ENCODE results near the gene MEIS2. TPM values are rescaled to one million over a fixed set of nuclear protein-coding genes. Genes with fewer than 3 reads are reported as not detected.

MEIS2 gene
- total RNA-seq, 2 experiments from 2014 or later = not detected

GRCh38 chr15:36880913-36881460 is 219.4 kb downstream of the MEIS2 start:
- ChIA-PET CTCF (no interaction called here), POLR2A (no interaction called here)
- no peak for DNase-seq
- H3K4me1 Mint-ChIP-seq (ENCODE audit: low read depth) = peaks cover 10% of the 10 kb centered on the region
- no peak overlapping the region for H3K27ac Mint-ChIP-seq
- H3K36me3 Mint-ChIP-seq = no peaks in the 10 kb centered on the region
- no peaks in the 10 kb centered on the region for H3K9me3 Mint-ChIP-seq
- peaks cover 79% of the 10 kb centered on the region for H3K27me3 Mint-ChIP-seq
- no peak overlapping the region for H3K4me3 Mint-ChIP-seq
- intact Hi-C loops (cut with micrococcal nuclease) = loop anchor here (5.0 kb wide), 1 partner anchor 1011 kb away; no protein-coding TSS in a partner anchor

DNA sequence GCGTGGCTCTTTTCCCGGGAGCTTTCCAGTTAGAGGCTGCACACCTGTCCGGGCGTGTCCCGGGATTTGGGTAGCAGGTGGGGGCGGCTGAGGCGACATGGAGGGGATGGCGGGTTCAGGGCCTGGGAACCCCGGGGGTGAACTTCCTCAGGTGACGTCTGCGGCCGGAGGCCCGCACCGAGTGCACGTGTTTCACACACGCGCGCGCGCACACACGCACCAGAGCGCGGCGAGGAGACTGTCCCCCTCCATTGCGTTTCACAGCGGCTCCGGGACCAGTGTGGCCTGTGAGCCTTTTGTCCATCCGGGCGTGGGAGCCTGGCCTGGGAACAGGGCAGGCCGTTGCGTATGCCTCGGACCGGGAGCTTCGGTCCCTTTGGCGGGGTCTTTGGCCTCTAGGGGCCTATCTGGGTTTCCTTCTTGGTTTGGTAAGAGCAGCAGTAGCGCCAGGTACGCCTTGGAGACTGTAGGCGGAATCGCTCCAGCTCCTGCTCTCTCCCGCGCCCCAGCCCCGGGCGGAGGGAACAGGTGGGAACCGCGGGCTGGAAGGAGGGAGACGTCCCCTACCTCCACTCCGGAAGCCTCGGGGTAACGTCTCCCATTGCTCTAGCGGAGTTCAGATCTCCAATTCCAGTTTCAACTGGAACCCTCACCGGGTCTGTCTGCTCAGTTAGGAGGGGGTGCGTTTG is 220.0 kb downstream of the MEIS2 start:
- intact Hi-C loops (cut with micrococcal nuclease) = loop anchor here (5.0 kb wide), 1 partner anchor 1012 kb away; no protein-coding TSS in a partner anchor
- DNase-seq = no peak
- no peak overlapping the region for H3K27ac Mint-ChIP-seq
- CTCF ChIA-PET = no interaction called here
- peaks cover 10% of the 10 kb centered on the region for H3K4me1 Mint-ChIP-seq (ENCODE audit: low read depth)
- H3K36me3 Mint-ChIP-seq = no peaks in the 10 kb centered on the region
- POLR2A ChIA-PET = no interaction called here
- H3K9me3 Mint-ChIP-seq = no peaks in the 10 kb centered on the region
- peaks cover 75% of the 10 kb centered on the region for H3K27me3 Mint-ChIP-seq
- no peak overlapping the region for H3K4me3 Mint-ChIP-seq

DNA sequence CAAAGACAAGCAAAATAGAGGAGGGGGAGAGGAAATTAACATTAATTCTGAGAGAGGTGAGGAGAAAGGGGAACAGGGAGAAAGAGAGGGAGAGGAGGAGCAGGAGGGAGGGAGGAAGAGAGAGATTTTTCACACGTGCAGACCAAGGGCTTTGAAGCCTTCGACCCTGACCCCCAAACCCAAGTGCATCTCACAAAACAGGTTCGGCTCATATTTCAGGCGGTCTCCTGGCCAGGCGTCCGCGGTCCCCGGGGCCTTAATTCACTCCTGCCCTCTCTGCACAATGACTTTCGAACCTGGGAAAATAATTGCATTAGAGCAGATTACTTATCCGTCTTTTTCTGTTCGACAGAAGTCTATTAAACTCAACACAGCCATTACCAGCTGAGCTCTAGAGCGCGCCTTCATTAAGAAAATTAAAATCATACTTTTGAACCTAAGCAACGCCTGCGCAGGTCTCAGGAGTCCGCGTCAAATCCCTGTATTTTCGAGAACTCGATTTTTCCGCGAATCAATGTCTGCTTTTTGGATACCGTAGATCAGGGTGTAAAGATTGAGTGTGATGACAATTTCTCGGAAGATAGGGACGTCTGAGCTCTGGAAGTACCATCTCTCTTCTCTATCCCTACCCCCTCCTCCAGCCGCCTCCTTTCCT is 220.7 kb downstream of the MEIS2 start:
- Mint-ChIP-seq H3K27ac (no peak overlapping the region), H3K27me3 (peaks cover 68% of the 10 kb centered on the region), H3K4me1 (ENCODE audit: low read depth) (peaks cover 10% of the 10 kb centered on the region), H3K36me3 (no peaks in the 10 kb centered on the region), H3K9me3 (no peaks in the 10 kb centered on the region), H3K4me3 (no peak overlapping the region)
- ChIA-PET POLR2A (no interaction called here), CTCF (no interaction called here)
- DNase-seq = no peak
- intact Hi-C loops (cut with micrococcal nuclease) = loop anchor here (5.0 kb wide), 1 partner anchor 1013 kb away; no protein-coding TSS in a partner anchor

- H3K27ac Mint-ChIP-seq = no peak overlapping the region
- ChIA-PET CTCF (interaction anchor here (0.6 kb wide), 1 partner anchor 220 kb away, joined by 3 read pairs; no protein-coding TSS in a partner anchor), POLR2A (no interaction called here)
- no peak overlapping the region for H3K4me3 Mint-ChIP-seq
- H3K4me1 Mint-ChIP-seq (ENCODE audit: low read depth) = peaks cover 7% of the 10 kb centered on the region
- no peaks in the 10 kb centered on the region for H3K9me3 Mint-ChIP-seq
- H3K36me3 Mint-ChIP-seq = no peaks in the 10 kb centered on the region
- intact Hi-C loops (cut with micrococcal nuclease) = no loop called here
- peaks cover 60% of the 10 kb centered on the region for H3K27me3 Mint-ChIP-seq
- no peak for DNase-seq
Measured at GRCh38 chr15:36878684-36879262, 221.6 kb downstream of the MEIS2 start.

- DNase-seq = no peak
- POLR2A ChIA-PET = no interaction called here
- no peaks in the 10 kb centered on the region for H3K9me3 Mint-ChIP-seq
- H3K4me1 Mint-ChIP-seq (ENCODE audit: low read depth) = peaks cover 5% of the 10 kb centered on the region
- peak overlapping the region; percentile 23 for H3K4me3 Mint-ChIP-seq
- intact Hi-C loops (cut with micrococcal nuclease) = no loop called here
- H3K27ac Mint-ChIP-seq = no peak overlapping the region
- CTCF ChIA-PET = interaction anchor here (0.6 to 1.1 kb wide), 2 partner anchors 9 to 219 kb away, joined by 3 to 4 read pairs; no protein-coding TSS in a partner anchor
- no peaks in the 10 kb centered on the region for H3K36me3 Mint-ChIP-seq
- peaks cover 57% of the 10 kb centered on the region for H3K27me3 Mint-ChIP-seq
Measured at GRCh38 chr15:36877796-36878683, 222.3 kb downstream of the MEIS2 start.

GRCh38 chr15:36877294-36877693 is 223.1 kb downstream of the MEIS2 start:
- intact Hi-C loops (cut with micrococcal nuclease) = no loop called here
- H3K4me1 Mint-ChIP-seq (ENCODE audit: low read depth) = peaks cover 2% of the 10 kb centered on the region
- no peaks in the 10 kb centered on the region for H3K36me3 Mint-ChIP-seq
- no peaks in the 10 kb centered on the region for H3K9me3 Mint-ChIP-seq
- DNase-seq = no peak
- CTCF ChIA-PET = interaction anchor here (1.1 kb wide), 1 partner anchor 9 kb away, joined by 4 read pairs; no protein-coding TSS in a partner anchor
- H3K27me3 Mint-ChIP-seq = peaks cover 50% of the 10 kb centered on the region
- POLR2A ChIA-PET = no interaction called here
- no peak overlapping the region for H3K4me3 Mint-ChIP-seq
- no peak overlapping the region for H3K27ac Mint-ChIP-seq

DNA sequence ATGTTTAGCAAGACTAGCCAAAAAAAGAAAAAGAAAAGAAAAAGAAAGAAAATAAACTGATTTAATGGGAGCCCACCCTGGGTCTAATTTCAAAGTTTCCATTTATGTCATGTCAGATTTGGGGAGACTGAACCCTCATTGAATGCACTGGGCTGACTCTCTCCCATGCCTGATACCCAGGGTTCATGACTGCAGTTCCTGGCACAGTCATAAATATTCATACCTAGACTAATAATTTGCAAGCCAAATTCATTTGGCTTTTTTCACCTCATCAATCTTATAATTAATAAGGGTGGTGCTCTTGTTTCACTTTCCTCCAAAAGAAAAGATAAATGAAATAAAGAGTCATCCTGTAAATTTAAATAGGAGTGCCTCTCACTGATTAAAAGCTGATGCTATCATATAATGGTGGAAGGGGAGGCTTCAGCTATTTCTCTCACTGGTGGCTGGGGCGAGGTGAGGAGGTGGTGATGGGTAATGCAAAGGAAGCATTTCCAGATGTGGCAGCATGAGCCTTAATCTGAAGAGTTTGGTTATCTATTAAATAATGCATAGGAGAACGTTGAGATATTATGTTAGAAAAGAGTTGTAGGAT is 224.5 kb downstream of the MEIS2 start:
- Mint-ChIP-seq H3K9me3 (no peaks in the 10 kb centered on the region), H3K4me3 (no peak overlapping the region), H3K4me1 (ENCODE audit: low read depth) (peaks cover 2% of the 10 kb centered on the region), H3K27ac (no peak overlapping the region), H3K27me3 (peaks cover 37% of the 10 kb centered on the region), H3K36me3 (no peaks in the 10 kb centered on the region)
- ChIA-PET CTCF (no interaction called here), POLR2A (no interaction called here)
- intact Hi-C loops (cut with micrococcal nuclease) = no loop called here
- no peak for DNase-seq

- peaks cover 32% of the 10 kb centered on the region for H3K27me3 Mint-ChIP-seq
- no peaks in the 10 kb centered on the region for H3K36me3 Mint-ChIP-seq
- peaks cover 2% of the 10 kb centered on the region for H3K4me1 Mint-ChIP-seq (ENCODE audit: low read depth)
- DNase-seq = no peak
- H3K9me3 Mint-ChIP-seq = no peaks in the 10 kb centered on the region
- intact Hi-C loops (cut with micrococcal nuclease) = no loop called here
- H3K4me3 Mint-ChIP-seq = no peak overlapping the region
- no peak overlapping the region for H3K27ac Mint-ChIP-seq
- ChIA-PET POLR2A (no interaction called here), CTCF (interaction anchor here (1.0 kb wide), 1 partner anchor 9 kb away, joined by 5 read pairs; no protein-coding TSS in a partner anchor)
Measured at GRCh38 chr15:36874930-36875329, 225.4 kb downstream of the MEIS2 start.

- no peak overlapping the region for H3K4me3 Mint-ChIP-seq
- no peak overlapping the region for H3K27ac Mint-ChIP-seq
- no peaks in the 10 kb centered on the region for H3K9me3 Mint-ChIP-seq
- no peaks in the 10 kb centered on the region for H3K27me3 Mint-ChIP-seq
- ChIA-PET CTCF (no interaction called here), POLR2A (no interaction called here)
- intact Hi-C loops (cut with micrococcal nuclease) = no loop called here
- no peaks in the 10 kb centered on the region for H3K36me3 Mint-ChIP-seq
- DNase-seq = no peak
- H3K4me1 Mint-ChIP-seq (ENCODE audit: low read depth) = no peaks in the 10 kb centered on the region
Measured at GRCh38 chr15:36867436-36867835, 232.9 kb downstream of the MEIS2 start.

DNA sequence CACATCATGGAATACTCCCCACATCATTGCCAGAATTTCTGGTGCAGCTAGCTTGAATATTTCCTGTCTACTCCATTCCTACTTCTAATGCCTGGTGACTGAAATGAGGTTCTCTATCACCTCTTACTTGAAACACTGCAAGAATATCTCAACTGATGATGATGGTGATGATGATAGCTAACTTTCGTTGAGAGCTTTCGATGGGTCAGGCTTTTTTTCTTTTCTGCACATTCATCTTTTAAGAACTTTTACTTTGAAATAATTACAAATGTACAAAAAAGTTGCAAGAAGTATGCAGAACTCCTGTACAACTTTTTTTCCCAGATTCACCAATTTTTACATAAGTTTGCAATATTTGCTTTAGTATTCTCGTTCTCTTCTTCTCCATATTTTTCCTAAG is 233.5 kb downstream of the MEIS2 start:
- ChIA-PET CTCF (no interaction called here), POLR2A (no interaction called here)
- H3K27ac Mint-ChIP-seq = no peak overlapping the region
- no peak for DNase-seq
- intact Hi-C loops (cut with micrococcal nuclease) = no loop called here
- H3K36me3 Mint-ChIP-seq = no peaks in the 10 kb centered on the region
- H3K4me1 Mint-ChIP-seq (ENCODE audit: low read depth) = no peaks in the 10 kb centered on the region
- no peak overlapping the region for H3K4me3 Mint-ChIP-seq
- no peaks in the 10 kb centered on the region for H3K9me3 Mint-ChIP-seq
- no peaks in the 10 kb centered on the region for H3K27me3 Mint-ChIP-seq

GRCh38 chr15:36863570-36863969 is 236.8 kb downstream of the MEIS2 start:
- ChIA-PET POLR2A (no interaction called here), CTCF (no interaction called here)
- peaks cover 2% of the 10 kb centered on the region for H3K27me3 Mint-ChIP-seq
- no peak overlapping the region for H3K4me3 Mint-ChIP-seq
- no peak overlapping the region for H3K27ac Mint-ChIP-seq
- H3K36me3 Mint-ChIP-seq = no peaks in the 10 kb centered on the region
- no peaks in the 10 kb centered on the region for H3K9me3 Mint-ChIP-seq
- H3K4me1 Mint-ChIP-seq (ENCODE audit: low read depth) = no peaks in the 10 kb centered on the region
- no peak for DNase-seq
- intact Hi-C loops (cut with micrococcal nuclease) = no loop called here

Measured in activated CD4-positive, alpha-beta memory T cell treated with anti-CD3 and anti-CD28 coated beads for 36 hours (primary cell).